Panc1 (cell line): Measurements from ENCODE around the gene THRAP3. TPM values are rescaled to one million over a fixed set of nuclear protein-coding genes. Genes with fewer than 3 reads are reported as not detected.
A peak's percentile ranks its signal among the peaks of the same experiment; 100 is the strongest.

Experiments used
- ATAC-seq: fragments of 200-7000 bp; cut with Tn5 transposase; 2 replicates; pipeline ENCODE4 v1.9.1; 2020; ENCODE audit warnings: mild to moderate bottlenecking, moderate library complexity
- BruUV-seq: library from RNA; stranded (reverse); fragments of 400-500 nt; replicated peaks from 2 replicates; lab custom pipeline; 2021; lab: Mats Ljungman, UMichigan
- CTCF ChIA-PET: fragments of 300-600 bp; sonication (Branson Sonifier 250); formaldehyde crosslinking; loops from one replicate; lab custom pipeline; 2022; ENCODE audit warnings: antibody characterized with exemption; lab: Charles Lee
- POLR2A ChIA-PET: fragments of 300-600 bp; sonication (Branson Sonifier 250); formaldehyde crosslinking; loops from one replicate; lab custom pipeline; 2022; ENCODE audit warnings: antibody characterized with exemption; lab: Charles Lee
- DNase-seq: peaks from one replicate; pipeline ENCODE4 v3.0.0-alpha.2; 2010; ENCODE audit warnings: low read depth, low spot score
- H3K27ac ChIP-seq: 2 replicates; pipeline ENCODE4 v1.5.1; 2011; ENCODE audit warnings: mild to moderate bottlenecking, low read length, inconsistent platforms
- H3K27me3 ChIP-seq: fragments of 200-500 bp; sonication (Bioruptor generic); 2 replicates; pipeline ENCODE4 v1.6.0; 2014; ENCODE audit warnings: low read length, inconsistent platforms; ENCODE audit not compliant: control insufficient read depth, insufficient read depth
- H3K36me3 ChIP-seq: fragments of 200-500 bp; sonication (Bioruptor generic); 2 replicates; pipeline ENCODE4 v1.5.1; 2014; ENCODE audit warnings: inconsistent platforms, mild to moderate bottlenecking, low read length, moderate library complexity; ENCODE audit not compliant: control insufficient read depth, insufficient read depth
- H3K4me1 ChIP-seq: 2 replicates; pipeline ENCODE4 v1.5.1; 2011; ENCODE audit warnings: inconsistent platforms, mild to moderate bottlenecking, low read length, moderate library complexity; ENCODE audit not compliant: control insufficient read depth, insufficient read depth
- H3K4me3 ChIP-seq, 2 experiments: 2 replicates each; pipeline ENCODE4 v1.5.1; 2011 to 2012; ENCODE audit warnings: low read depth in 2 of 2, low read length in 2 of 2, mild to moderate bottlenecking in 2 of 2, inconsistent platforms in 1 of 2, moderate library complexity in 1 of 2
- H3K9me3 ChIP-seq: fragments of 200-500 bp; sonication (Bioruptor generic); 2 replicates; pipeline ENCODE4 v1.5.1; 2014; ENCODE audit warnings: low read depth, mild to moderate bottlenecking, inconsistent platforms, low read length, moderate library complexity; ENCODE audit not compliant: control insufficient read depth, insufficient read depth
- POLR2AphosphoS5 ChIP-seq: IDR thresholded peaks from 2 replicates; pipeline ENCODE4 v1.6.1; 2012; ENCODE audit warnings: mild to moderate bottlenecking, low read depth, low read length, moderate library complexity
- SIN3A ChIP-seq: IDR thresholded peaks from 2 replicates; pipeline ENCODE4 v1.6.1; 2012; ENCODE audit warnings: low read depth, mild to moderate bottlenecking, low read length, moderate library complexity, borderline replicate concordance; ENCODE audit not compliant: insufficient read depth
- TCF7L2 ChIP-seq: IDR thresholded peaks from 2 replicates; pipeline ENCODE4 v1.6.1; 2011; ENCODE audit warnings: mild to moderate bottlenecking, low read depth, low read length, inconsistent platforms
- in situ Hi-C: cut with HindIII; loops from 2 replicates; pipeline ENCODE4 v1.10.0; 2016; ENCODE audit warnings: low sequenced_read_pairs, low pct_unique_long_range_greater_than_20kb
- intact Hi-C: fragments of 100-400 bp; cut with micrococcal nuclease; formaldehyde crosslinking; loops from one replicate; pipeline ENCODE4 v1.10.0; 2022; ENCODE audit not compliant: unreplicated experiment
- total RNA-seq: library from RNA; stranded (reverse); gene quantifications from one replicate; pipeline ENCODE4 v1.2.1, GENCODE V29; 2021; ENCODE audit not compliant: unreplicated experiment
- TF ChIP-seq, protein P1 (sequence below): fragments of 450-650 bp; IDR thresholded peaks from 2 replicates; pipeline ENCODE4 v1.5.1; 2017; ENCODE audit warnings: mild to moderate bottlenecking
- TF ChIP-seq, protein P2 (sequence below), 2 experiments: IDR thresholded peaks; 2 replicates each; pipeline ENCODE4 v1.6.1; 2011 to 2012; ENCODE audit warnings: low read depth in 2 of 2, control low read depth in 1 of 2, low read length in 1 of 2, mild to moderate bottlenecking in 1 of 2, moderate library complexity in 1 of 2; ENCODE audit not compliant: insufficient read depth in 1 of 2

THRAP3 gene
- total RNA-seq, 1 experiment from 2014 or later: 114 TPM

DNA sequence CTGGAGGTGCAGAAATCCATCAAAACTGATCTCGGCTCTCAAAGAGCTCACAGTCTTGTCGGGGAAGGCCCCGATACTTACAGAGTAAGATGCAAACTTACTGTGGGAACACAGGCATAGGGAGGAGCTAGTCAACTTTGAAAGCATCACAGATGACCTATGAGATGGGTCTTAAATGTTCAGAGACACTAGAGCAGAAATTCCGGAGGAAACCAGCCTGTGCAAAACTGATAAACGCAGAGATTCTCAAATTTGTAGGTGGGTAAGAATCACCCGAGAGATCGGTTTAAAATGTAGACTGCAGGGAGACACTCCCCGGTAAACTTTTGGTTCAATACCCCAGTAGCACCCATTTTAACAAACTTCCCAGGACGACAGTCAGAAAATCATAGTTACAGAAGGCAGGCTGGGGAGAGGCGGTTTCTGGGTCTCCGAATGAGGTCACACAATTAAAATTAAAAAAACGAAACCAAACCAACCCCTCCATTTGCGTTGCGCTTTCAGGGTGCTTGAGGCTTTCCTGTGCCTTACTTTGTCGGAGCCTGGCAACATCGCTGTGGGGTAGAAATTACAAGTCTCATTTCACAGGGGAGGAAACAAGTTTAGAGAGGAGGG lies 755 bp upstream of the THRAP3 start:
- in situ Hi-C loops (no loop called here), intact Hi-C loops (no loop called here)
- TSS peak; percentile 99 for BruUV-seq
- Histone ChIP-seq H3K9me3 (no peaks in the 10 kb centered on the region), H3K27ac (peak overlapping the region; percentile 96), H3K4me1 (peaks cover 11% of the 10 kb centered on the region), H3K4me3 (peak overlapping the region; percentile 82 to 97), H3K36me3 (peaks cover 5% of the 10 kb centered on the region; the same call in 1 of the 2 replicates), H3K27me3 (no peaks in the 10 kb centered on the region)
- ATAC-seq (peak; percentile 36), DNase-seq (peak; percentile 18)
- CTCF ChIA-PET: interaction anchor here (1.1 to 1.2 kb wide), 2 partner anchors 35 to 63 kb away, joined by 3 read pairs; no protein-coding TSS in a partner anchor
- TF ChIP-seq SIN3A (no peak), TCF7L2 (no peak), POLR2AphosphoS5 (no peak)
- TF ChIP-seq, protein P1, sequence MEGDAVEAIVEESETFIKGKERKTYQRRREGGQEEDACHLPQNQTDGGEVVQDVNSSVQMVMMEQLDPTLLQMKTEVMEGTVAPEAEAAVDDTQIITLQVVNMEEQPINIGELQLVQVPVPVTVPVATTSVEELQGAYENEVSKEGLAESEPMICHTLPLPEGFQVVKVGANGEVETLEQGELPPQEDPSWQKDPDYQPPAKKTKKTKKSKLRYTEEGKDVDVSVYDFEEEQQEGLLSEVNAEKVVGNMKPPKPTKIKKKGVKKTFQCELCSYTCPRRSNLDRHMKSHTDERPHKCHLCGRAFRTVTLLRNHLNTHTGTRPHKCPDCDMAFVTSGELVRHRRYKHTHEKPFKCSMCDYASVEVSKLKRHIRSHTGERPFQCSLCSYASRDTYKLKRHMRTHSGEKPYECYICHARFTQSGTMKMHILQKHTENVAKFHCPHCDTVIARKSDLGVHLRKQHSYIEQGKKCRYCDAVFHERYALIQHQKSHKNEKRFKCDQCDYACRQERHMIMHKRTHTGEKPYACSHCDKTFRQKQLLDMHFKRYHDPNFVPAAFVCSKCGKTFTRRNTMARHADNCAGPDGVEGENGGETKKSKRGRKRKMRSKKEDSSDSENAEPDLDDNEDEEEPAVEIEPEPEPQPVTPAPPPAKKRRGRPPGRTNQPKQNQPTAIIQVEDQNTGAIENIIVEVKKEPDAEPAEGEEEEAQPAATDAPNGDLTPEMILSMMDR: no peak
- TF ChIP-seq, protein P2, sequence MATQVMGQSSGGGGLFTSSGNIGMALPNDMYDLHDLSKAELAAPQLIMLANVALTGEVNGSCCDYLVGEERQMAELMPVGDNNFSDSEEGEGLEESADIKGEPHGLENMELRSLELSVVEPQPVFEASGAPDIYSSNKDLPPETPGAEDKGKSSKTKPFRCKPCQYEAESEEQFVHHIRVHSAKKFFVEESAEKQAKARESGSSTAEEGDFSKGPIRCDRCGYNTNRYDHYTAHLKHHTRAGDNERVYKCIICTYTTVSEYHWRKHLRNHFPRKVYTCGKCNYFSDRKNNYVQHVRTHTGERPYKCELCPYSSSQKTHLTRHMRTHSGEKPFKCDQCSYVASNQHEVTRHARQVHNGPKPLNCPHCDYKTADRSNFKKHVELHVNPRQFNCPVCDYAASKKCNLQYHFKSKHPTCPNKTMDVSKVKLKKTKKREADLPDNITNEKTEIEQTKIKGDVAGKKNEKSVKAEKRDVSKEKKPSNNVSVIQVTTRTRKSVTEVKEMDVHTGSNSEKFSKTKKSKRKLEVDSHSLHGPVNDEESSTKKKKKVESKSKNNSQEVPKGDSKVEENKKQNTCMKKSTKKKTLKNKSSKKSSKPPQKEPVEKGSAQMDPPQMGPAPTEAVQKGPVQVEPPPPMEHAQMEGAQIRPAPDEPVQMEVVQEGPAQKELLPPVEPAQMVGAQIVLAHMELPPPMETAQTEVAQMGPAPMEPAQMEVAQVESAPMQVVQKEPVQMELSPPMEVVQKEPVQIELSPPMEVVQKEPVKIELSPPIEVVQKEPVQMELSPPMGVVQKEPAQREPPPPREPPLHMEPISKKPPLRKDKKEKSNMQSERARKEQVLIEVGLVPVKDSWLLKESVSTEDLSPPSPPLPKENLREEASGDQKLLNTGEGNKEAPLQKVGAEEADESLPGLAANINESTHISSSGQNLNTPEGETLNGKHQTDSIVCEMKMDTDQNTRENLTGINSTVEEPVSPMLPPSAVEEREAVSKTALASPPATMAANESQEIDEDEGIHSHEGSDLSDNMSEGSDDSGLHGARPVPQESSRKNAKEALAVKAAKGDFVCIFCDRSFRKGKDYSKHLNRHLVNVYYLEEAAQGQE (IDR thresholded peaks at IDR 0.05; ENCODE audit: insufficient read depth in 1 of 2, low read depth in 2 of 2, low read length in 1 of 2): no peak
- POLR2A ChIA-PET: interaction anchor here (0.6 to 1.1 kb wide), 4 partner anchors 20 to 78 kb away, joined by 4 to 7 read pairs (median 4); partner anchors contain the start of gene TRAPPC3

DNA sequence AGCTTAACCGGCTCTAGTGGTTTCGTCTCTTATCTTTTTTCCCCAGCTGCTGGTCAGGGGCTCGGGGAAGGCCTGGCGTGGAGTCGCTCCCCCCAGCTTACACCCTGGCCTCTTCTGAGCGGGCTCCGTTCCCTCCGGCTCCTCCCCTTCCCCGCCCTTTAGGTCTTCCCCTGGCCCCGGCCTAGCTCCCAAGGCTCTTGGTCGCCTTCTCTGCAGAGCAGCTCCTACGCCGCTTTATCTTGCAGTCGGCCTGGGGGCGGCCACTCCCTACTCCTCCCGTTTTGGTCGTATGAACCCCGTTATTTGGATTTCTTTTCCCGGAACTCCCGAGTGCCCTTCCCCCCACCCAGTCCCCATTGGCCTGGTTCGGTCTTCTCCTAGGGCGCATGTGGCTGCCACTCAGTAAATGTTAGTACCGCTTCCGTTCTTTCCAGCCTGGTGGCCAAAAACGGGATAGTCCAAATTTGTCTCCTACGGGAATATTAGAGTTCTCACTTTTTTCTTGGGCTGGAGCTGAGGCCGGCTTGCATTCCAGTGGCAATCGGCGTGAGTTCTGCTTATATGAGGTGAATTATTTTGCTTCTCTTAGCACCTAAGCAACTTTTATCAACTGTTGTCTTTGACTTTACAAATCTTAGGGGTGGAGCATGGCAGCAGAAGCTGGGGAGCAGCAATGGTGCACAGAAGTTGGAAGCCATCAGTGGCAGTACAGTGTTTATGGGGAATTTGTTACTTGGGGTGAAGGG lies 467 bp downstream of the THRAP3 start:
- Histone ChIP-seq H3K27ac (peak overlapping the region; percentile 92), H3K27me3 (no peaks in the 10 kb centered on the region), H3K9me3 (no peaks in the 10 kb centered on the region), H3K36me3 (peaks cover 7% of the 10 kb centered on the region; the same call in 1 of the 2 replicates), H3K4me3 (peak overlapping the region; percentile 82 to 95), H3K4me1 (peaks cover 11% of the 10 kb centered on the region)
- ATAC-seq: peak; percentile 89
- peak; percentile 38 for DNase-seq
- in situ Hi-C loops (no loop called here), intact Hi-C loops (no loop called here)
- BruUV-seq: TSS peak; percentile 74
- TF ChIP-seq POLR2AphosphoS5 (peak; percentile 30; the same call in 1 of the 2 replicates), SIN3A (peak; percentile 16; the same call in 1 of the 2 replicates), TCF7L2 (no peak)
- TF ChIP-seq, protein P1: no peak
- TF ChIP-seq, protein P2 (IDR thresholded peaks at IDR 0.05; ENCODE audit: insufficient read depth in 1 of 2, low read depth in 2 of 2, low read length in 1 of 2): no peak
- POLR2A ChIA-PET: interaction anchor here (0.6 to 0.9 kb wide), 3 partner anchors 9 to 75 kb away, joined by 3 to 12 read pairs (median 5); partner anchors contain the start of gene TRAPPC3
- CTCF ChIA-PET: interaction anchor here (0.5 to 1.1 kb wide), 2 partner anchors 64 to 173 kb away, joined by 3 to 10 read pairs; no protein-coding TSS in a partner anchor
